ENCODE data around the gene MYRF. TPM values are rescaled to one million over a fixed set of nuclear protein-coding genes. Genes with fewer than 3 reads are reported as not detected.

Gene MYRF
- total and polyA plus RNA-seq, 2 donors = 0.09 to 0.62 TPM

GRCh38 chr11:61779666-61780525 lies 27.5 kb downstream of the MYRF start:
- Histone ChIP-seq H3K9me3 (ENCODE audit: control insufficient read depth in 2 of 2, insufficient read depth in 1 of 2, low read length in 1 of 2) (no peaks in the 10 kb centered on the region), H3K27ac (ENCODE audit: low read depth in 1 of 2, low read length in 1 of 2) (no peak overlapping the region), H3K27me3 (ENCODE audit: control insufficient read depth in 2 of 2, insufficient read depth in 1 of 2, low read length in 1 of 2) (peaks cover 2 to 24% of the 10 kb centered on the region in 2 donors), H3K36me3 (ENCODE audit: control insufficient read depth in 2 of 2, insufficient read depth in 2 of 2, low read length in 1 of 2) (peaks cover 1 to 5% of the 10 kb centered on the region in 2 donors), H3K4me3 (ENCODE audit: low read length in 2 of 2) (no peak overlapping the region), H3K4me1 (ENCODE audit: control insufficient read depth in 2 of 2, insufficient read depth in 2 of 2, low read length in 2 of 2) (peaks cover 4 to 5% of the 10 kb centered on the region in 2 donors)
- WGBS = 94% methylated on average over 14 of the region's 14 CpGs
- no peak for DNase-seq (ENCODE audit: low read depth in 6 of 9, low spot score in 9 of 9)

DNA sequence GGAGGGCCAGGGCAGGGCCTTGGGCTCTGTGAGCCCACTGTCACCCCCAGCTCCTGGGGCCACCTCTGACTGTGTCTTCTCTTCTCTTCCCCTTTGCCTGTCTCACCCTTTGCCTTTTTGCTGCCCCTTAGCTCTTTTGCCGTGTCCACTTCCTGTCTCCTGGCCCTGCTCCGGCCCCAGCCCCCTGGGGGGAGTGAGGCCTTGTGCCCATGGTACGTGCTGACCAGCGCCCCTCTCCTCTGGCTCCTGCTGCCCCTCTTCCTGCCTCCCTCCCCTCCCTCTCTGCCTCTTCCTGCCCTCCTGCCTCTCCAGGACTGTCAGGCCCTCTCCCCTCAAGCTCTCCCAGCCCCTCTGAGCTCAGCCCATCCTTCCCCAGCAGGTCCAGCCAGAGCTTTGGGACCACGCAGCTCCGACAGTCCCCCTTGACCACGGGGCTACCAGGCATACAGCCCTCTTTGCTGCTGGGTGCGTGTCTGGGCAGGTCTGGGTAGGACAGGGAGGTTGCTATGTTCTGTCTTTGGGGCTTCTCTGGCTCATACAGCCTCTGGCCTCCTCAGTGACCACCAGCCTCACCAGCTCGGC lies 28.2 kb downstream of the MYRF start:
- Histone ChIP-seq H3K9me3 (ENCODE audit: control insufficient read depth in 2 of 2, insufficient read depth in 1 of 2, low read length in 1 of 2) (no peaks in the 10 kb centered on the region), H3K27me3 (ENCODE audit: control insufficient read depth in 2 of 2, insufficient read depth in 1 of 2, low read length in 1 of 2) (peaks cover 2 to 24% of the 10 kb centered on the region in 2 donors), H3K4me3 (ENCODE audit: low read length in 2 of 2) (no peak overlapping the region), H3K36me3 (ENCODE audit: control insufficient read depth in 2 of 2, insufficient read depth in 2 of 2, low read length in 1 of 2) (peaks cover 9% of the 10 kb centered on the region in 2 donors), H3K4me1 (ENCODE audit: control insufficient read depth in 2 of 2, insufficient read depth in 2 of 2, low read length in 2 of 2) (peaks cover 4 to 5% of the 10 kb centered on the region in 2 donors), H3K27ac (ENCODE audit: low read depth in 1 of 2, low read length in 1 of 2) (no peak overlapping the region)
- WGBS = 93% methylated on average over 9 of the region's 9 CpGs
- DNase-seq (ENCODE audit: low read depth in 6 of 9, low spot score in 9 of 9) = no peak

- DNase-seq (ENCODE audit: low read depth in 6 of 9, low spot score in 9 of 9) = no peak
- Histone ChIP-seq H3K36me3 (ENCODE audit: control insufficient read depth in 2 of 2, insufficient read depth in 2 of 2, low read length in 1 of 2) (peaks cover 15 to 18% of the 10 kb centered on the region in 2 donors), H3K4me3 (ENCODE audit: low read length in 2 of 2) (no peak overlapping the region), H3K27ac (ENCODE audit: low read depth in 1 of 2, low read length in 1 of 2) (no peak overlapping the region), H3K27me3 (ENCODE audit: control insufficient read depth in 2 of 2, insufficient read depth in 1 of 2, low read length in 1 of 2) (peaks cover 2 to 24% of the 10 kb centered on the region in 2 donors), H3K4me1 (ENCODE audit: control insufficient read depth in 2 of 2, insufficient read depth in 2 of 2, low read length in 2 of 2) (peaks cover 4 to 5% of the 10 kb centered on the region in 2 donors), H3K9me3 (ENCODE audit: control insufficient read depth in 2 of 2, insufficient read depth in 1 of 2, low read length in 1 of 2) (no peaks in the 10 kb centered on the region)
- WGBS = 92% methylated on average over 5 of the region's 5 CpGs
Observed at GRCh38 chr11:61781585-61781984, 29.1 kb downstream of the MYRF start.

- WGBS = 98% methylated on average over 3 of the region's 3 CpGs
- Histone ChIP-seq H3K36me3 (ENCODE audit: control insufficient read depth in 2 of 2, insufficient read depth in 2 of 2, low read length in 1 of 2) (peaks cover 22 to 25% of the 10 kb centered on the region in 2 donors), H3K9me3 (ENCODE audit: control insufficient read depth in 2 of 2, insufficient read depth in 1 of 2, low read length in 1 of 2) (no peaks in the 10 kb centered on the region), H3K4me1 (ENCODE audit: control insufficient read depth in 2 of 2, insufficient read depth in 2 of 2, low read length in 2 of 2) (peaks cover 0 to 5% of the 10 kb centered on the region in 2 donors), H3K27me3 (ENCODE audit: control insufficient read depth in 2 of 2, insufficient read depth in 1 of 2, low read length in 1 of 2) (peaks cover 0 to 18% of the 10 kb centered on the region in 2 donors), H3K4me3 (ENCODE audit: low read length in 2 of 2) (no peak overlapping the region), H3K27ac (ENCODE audit: low read depth in 1 of 2, low read length in 1 of 2) (no peak overlapping the region)
- DNase-seq (ENCODE audit: low read depth in 6 of 9, low spot score in 9 of 9) = no peak
Observed at GRCh38 chr11:61782299-61782698, 29.9 kb downstream of the MYRF start.

DNA sequence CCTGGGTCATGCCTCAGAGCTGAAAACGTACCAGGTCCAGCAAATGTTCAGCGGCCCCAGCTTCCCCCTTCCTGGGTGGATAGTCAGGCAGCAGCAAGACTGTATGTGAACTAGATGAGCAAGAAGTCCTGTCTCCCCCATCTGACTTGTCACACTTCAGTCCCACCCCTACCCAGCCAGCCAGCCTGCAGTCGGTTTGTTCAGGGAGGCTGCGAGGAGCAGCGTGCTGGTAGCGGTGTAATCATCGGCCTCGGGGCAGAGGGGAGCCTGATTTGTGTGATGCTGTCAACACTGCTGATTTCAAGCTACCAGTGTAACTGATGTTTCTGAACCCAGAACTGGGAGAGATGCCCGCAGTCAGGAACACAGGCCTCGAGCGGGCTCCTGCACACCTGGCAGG lies 30.4 kb downstream of the MYRF start:
- no peak for DNase-seq (ENCODE audit: low read depth in 6 of 9, low spot score in 9 of 9)

GRCh38 chr11:61783717-61784505 lies 31.5 kb downstream of the MYRF start:
- DNase-seq (ENCODE audit: low read depth in 6 of 9, low spot score in 9 of 9) = no peak
- H3K27ac ChIP-seq (ENCODE audit: low read depth in 1 of 2, low read length in 1 of 2) = no peak overlapping the region
- no peak overlapping the region for H3K4me3 ChIP-seq (ENCODE audit: low read length in 2 of 2)
- H3K27me3 ChIP-seq (ENCODE audit: control insufficient read depth in 2 of 2, insufficient read depth in 1 of 2, low read length in 1 of 2) = peaks cover 0 to 2% of the 10 kb centered on the region in 2 donors
- no peaks in the 10 kb centered on the region for H3K4me1 ChIP-seq (ENCODE audit: control insufficient read depth in 2 of 2, insufficient read depth in 2 of 2, low read length in 2 of 2)
- no peaks in the 10 kb centered on the region for H3K9me3 ChIP-seq (ENCODE audit: control insufficient read depth in 2 of 2, insufficient read depth in 1 of 2, low read length in 1 of 2)
- H3K36me3 ChIP-seq (ENCODE audit: control insufficient read depth in 2 of 2, insufficient read depth in 2 of 2, low read length in 1 of 2) = peaks cover 38 to 39% of the 10 kb centered on the region in 2 donors
- WGBS = 89% methylated on average over 13 of the region's 13 CpGs

More for the DNA sequence above, 30.4 kb downstream of the MYRF start:
- WGBS = 97% methylated on average over 11 of the region's 11 CpGs
- H3K36me3 ChIP-seq (ENCODE audit: control insufficient read depth in 2 of 2, insufficient read depth in 2 of 2, low read length in 1 of 2) = peaks cover 28 to 30% of the 10 kb centered on the region in 2 donors
- peaks cover 0 to under 1% of the 10 kb centered on the region in 2 donors for H3K4me1 ChIP-seq (ENCODE audit: control insufficient read depth in 2 of 2, insufficient read depth in 2 of 2, low read length in 2 of 2)
- no peak overlapping the region for H3K27ac ChIP-seq (ENCODE audit: low read depth in 1 of 2, low read length in 1 of 2)
- peaks cover 0 to 12% of the 10 kb centered on the region in 2 donors for H3K27me3 ChIP-seq (ENCODE audit: control insufficient read depth in 2 of 2, insufficient read depth in 1 of 2, low read length in 1 of 2)
- no peak overlapping the region for H3K4me3 ChIP-seq (ENCODE audit: low read length in 2 of 2)
- no peaks in the 10 kb centered on the region for H3K9me3 ChIP-seq (ENCODE audit: control insufficient read depth in 2 of 2, insufficient read depth in 1 of 2, low read length in 1 of 2)

- Histone ChIP-seq H3K36me3 (ENCODE audit: control insufficient read depth in 2 of 2, insufficient read depth in 2 of 2, low read length in 1 of 2) (peaks cover 44% of the 10 kb centered on the region in 2 donors), H3K4me1 (ENCODE audit: control insufficient read depth in 2 of 2, insufficient read depth in 2 of 2, low read length in 2 of 2) (no peaks in the 10 kb centered on the region), H3K4me3 (ENCODE audit: low read length in 2 of 2) (no peak overlapping the region), H3K9me3 (ENCODE audit: control insufficient read depth in 2 of 2, insufficient read depth in 1 of 2, low read length in 1 of 2) (no peaks in the 10 kb centered on the region), H3K27me3 (ENCODE audit: control insufficient read depth in 2 of 2, insufficient read depth in 1 of 2, low read length in 1 of 2) (no peaks in the 10 kb centered on the region), H3K27ac (ENCODE audit: low read depth in 1 of 2, low read length in 1 of 2) (no peak overlapping the region)
- WGBS = 92% methylated on average over 7 of the region's 7 CpGs
- DNase-seq (ENCODE audit: low read depth in 6 of 9, low spot score in 9 of 9) = no peak
Observed at GRCh38 chr11:61784506-61784805, 32.0 kb downstream of the MYRF start.

DNA sequence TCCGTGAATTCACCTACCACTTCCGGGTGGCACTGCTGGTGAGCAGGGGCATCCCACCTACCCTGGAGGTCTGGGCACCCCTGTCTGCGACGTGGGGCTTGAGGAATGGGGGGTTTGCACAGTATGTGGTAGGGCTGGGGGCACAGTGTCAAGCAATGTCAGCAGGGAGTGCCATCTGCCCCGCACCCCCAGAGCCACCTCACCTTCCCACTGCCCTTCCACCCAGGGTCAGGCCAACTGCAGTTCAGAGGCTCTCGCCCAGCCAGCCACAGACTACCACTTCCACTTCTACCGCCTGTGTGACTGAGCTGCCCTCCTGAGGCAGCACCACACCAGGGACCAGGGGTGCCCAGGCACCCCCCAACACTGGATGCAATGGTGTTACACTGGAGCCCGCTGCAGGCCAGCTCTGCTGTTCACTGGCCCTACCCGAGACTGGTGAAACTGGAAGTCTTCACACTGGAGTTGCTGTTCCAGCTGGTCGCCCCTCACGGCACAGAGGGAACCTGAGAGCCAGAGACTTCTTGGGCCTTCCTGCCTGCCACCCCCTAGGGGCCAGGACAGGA lies 33.5 kb downstream of the MYRF start:
- no peaks in the 10 kb centered on the region for H3K9me3 ChIP-seq (ENCODE audit: control insufficient read depth in 2 of 2, insufficient read depth in 1 of 2, low read length in 1 of 2)
- no peak for DNase-seq (ENCODE audit: low read depth in 6 of 9, low spot score in 9 of 9)
- H3K36me3 ChIP-seq (ENCODE audit: control insufficient read depth in 2 of 2, insufficient read depth in 2 of 2, low read length in 1 of 2) = peaks cover 53 to 57% of the 10 kb centered on the region in 2 donors
- H3K27me3 ChIP-seq (ENCODE audit: control insufficient read depth in 2 of 2, insufficient read depth in 1 of 2, low read length in 1 of 2) = no peaks in the 10 kb centered on the region
- H3K4me3 ChIP-seq (ENCODE audit: low read length in 2 of 2) = no peak overlapping the region
- 97% methylated on average over 11 of the region's 11 CpGs for WGBS
- no peak overlapping the region for H3K27ac ChIP-seq (ENCODE audit: low read depth in 1 of 2, low read length in 1 of 2)
- no peaks in the 10 kb centered on the region for H3K4me1 ChIP-seq (ENCODE audit: control insufficient read depth in 2 of 2, insufficient read depth in 2 of 2, low read length in 2 of 2)
